ENCODE results near the gene NOL6. TPM values are rescaled to one million over a fixed set of nuclear protein-coding genes. Genes with fewer than 3 reads are reported as not detected.
"Not testable (repeated sequence)": the region's sequence is repeated elsewhere in the genome, so short reads cannot be mapped to it uniquely, and the experiment has no call there.

NOL6 gene
- polyA plus RNA-seq, 1 experiment = 39.4 TPM

DNA sequence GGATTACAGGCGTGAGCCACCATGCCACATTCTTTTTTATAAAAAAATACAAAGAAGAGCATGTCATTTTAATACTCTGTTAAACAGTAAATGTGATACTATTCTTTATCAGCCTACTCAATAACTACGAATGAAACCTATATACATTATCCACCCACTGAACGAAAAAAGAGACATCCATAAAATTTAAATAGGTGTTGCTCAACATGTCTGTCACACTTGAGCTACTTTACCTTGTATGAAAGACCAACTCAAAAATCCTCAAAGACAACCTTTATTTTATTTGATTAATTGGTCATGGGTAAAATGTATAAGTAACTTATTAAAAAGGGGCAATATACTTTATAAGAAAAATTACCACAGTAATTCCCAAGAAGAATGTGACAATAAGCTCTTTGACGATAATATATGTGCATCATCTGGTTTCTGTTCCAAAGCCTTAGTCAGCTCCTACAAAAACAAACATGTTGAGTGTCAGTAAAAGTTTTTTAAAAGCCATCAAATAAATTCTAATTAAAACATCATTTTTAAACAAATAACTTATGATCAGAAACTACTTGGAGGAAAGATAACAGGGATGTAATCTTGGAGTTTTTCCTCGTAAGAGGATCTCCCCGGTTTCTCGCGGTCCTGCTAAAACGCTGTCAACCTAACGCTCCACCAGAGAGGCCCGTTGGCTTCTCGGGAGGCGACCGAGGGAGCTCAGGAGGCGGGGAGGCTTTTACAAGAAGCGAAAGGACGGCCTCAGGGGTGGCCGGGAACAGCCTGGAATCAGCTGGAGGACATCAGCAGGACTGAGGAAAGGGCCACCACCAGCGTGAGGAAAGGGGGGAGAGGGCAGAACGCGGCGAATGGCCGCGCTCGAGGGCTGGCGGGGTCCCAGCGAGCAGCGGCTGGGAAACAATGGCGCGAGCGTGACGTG, 36.8 kb upstream of the NOL6 start:
- POLR2A ChIA-PET = no interaction called here
- H3K4me3 ChIP-seq (ENCODE audit: low read depth, low read length) = peak overlapping the region; percentile 58
- no peaks in the 10 kb centered on the region for H3K36me3 ChIP-seq (ENCODE audit: control insufficient read depth, insufficient read depth, low read length)
- no peak for DNase-seq (ENCODE audit: low read depth)
- TF ChIP-seq, protein P1, sequence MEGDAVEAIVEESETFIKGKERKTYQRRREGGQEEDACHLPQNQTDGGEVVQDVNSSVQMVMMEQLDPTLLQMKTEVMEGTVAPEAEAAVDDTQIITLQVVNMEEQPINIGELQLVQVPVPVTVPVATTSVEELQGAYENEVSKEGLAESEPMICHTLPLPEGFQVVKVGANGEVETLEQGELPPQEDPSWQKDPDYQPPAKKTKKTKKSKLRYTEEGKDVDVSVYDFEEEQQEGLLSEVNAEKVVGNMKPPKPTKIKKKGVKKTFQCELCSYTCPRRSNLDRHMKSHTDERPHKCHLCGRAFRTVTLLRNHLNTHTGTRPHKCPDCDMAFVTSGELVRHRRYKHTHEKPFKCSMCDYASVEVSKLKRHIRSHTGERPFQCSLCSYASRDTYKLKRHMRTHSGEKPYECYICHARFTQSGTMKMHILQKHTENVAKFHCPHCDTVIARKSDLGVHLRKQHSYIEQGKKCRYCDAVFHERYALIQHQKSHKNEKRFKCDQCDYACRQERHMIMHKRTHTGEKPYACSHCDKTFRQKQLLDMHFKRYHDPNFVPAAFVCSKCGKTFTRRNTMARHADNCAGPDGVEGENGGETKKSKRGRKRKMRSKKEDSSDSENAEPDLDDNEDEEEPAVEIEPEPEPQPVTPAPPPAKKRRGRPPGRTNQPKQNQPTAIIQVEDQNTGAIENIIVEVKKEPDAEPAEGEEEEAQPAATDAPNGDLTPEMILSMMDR (IDR thresholded peaks at IDR 0.05; ENCODE audit: insufficient read depth, low read depth, low read length) = no peak
- CTCF ChIA-PET = interaction anchor here (0.6 to 1.0 kb wide), 3 partner anchors 14 to 212 kb away, joined by 3 to 4 read pairs (median 3); partner anchors contain the start of genes ANKRD18B and NOL6
- no peaks in the 10 kb centered on the region for H3K27me3 ChIP-seq (ENCODE audit: control insufficient read depth, insufficient read depth, low read length)

DNA sequence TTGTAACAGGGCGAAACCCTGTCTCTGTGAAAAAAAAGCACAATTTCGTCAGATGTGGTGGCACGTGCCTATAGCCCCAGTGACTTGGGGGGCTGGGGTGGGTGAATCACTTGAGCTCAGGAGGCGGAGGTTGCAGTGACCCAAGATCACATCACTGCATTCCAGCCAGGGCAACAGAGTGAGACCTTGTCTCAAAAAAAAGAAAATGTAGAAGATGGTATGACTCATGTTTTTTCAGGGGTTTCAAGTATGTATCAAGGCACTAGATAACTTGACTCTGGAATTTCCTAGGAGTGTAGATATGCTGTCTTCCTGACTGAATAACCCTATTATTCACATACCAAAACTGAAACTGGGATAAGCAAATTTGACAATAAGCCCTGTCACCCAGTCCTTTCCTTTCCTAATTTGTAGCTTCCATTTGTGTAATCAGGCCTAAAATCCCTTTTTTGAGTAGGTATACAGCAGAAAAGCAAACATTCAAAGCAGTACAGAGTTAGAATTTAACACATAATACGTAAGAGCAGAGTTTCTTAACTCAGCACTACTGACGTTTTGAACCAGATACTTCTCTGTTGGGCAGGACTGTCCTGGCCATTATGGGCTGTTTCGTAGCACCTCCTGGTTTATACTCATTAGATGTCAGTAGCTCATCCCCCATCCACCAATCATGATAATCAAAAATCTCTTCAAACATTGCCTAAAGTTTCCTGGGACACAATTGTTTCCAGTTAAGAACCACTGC, 33.1 kb upstream of the NOL6 start:
- Histone ChIP-seq H3K36me3 (ENCODE audit: control insufficient read depth, insufficient read depth, low read length) (no peaks in the 10 kb centered on the region), H3K4me3 (ENCODE audit: low read depth, low read length) (no peak overlapping the region), H3K27me3 (ENCODE audit: control insufficient read depth, insufficient read depth, low read length) (no peaks in the 10 kb centered on the region)
- POLR2A ChIA-PET = no interaction called here
- TF ChIP-seq, protein P1 (IDR thresholded peaks at IDR 0.05; ENCODE audit: insufficient read depth, low read depth, low read length) = no peak
- CTCF ChIA-PET = no interaction called here
- peak; percentile 89 for DNase-seq (ENCODE audit: low read depth)

DNA sequence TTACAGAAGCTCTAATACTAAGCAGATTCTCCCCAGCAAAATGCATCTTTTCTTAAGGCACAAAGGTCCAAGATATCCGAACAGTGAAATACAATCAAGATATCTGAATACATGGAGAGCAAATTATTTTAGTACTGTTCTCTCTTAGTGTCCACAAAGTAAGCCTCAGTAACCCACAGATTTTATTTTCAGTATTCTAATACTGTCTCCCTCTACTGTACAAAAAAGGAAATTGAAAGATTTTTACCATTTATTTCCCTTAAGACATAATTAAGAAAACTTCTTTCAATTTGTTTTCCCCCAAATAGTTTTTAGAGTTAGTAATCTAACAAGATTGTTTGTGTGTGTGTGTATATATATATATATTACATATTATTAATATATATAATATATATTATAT, 24.7 kb upstream of the NOL6 start:
- TF ChIP-seq, protein P1 (IDR thresholded peaks at IDR 0.05; ENCODE audit: insufficient read depth, low read depth, low read length) = peak; percentile 37; the same call in 1 of the 2 replicates
- CTCF ChIA-PET = interaction anchor here (0.6 kb wide), 1 partner anchor 181 kb away, joined by 3 read pairs; no protein-coding TSS in a partner anchor
- Histone ChIP-seq H3K36me3 (ENCODE audit: control insufficient read depth, insufficient read depth, low read length) (no peaks in the 10 kb centered on the region), H3K4me3 (ENCODE audit: low read depth, low read length) (no peak overlapping the region), H3K27me3 (ENCODE audit: control insufficient read depth, insufficient read depth, low read length) (no peaks in the 10 kb centered on the region)
- no peak for DNase-seq (ENCODE audit: low read depth)
- POLR2A ChIA-PET = no interaction called here

DNA sequence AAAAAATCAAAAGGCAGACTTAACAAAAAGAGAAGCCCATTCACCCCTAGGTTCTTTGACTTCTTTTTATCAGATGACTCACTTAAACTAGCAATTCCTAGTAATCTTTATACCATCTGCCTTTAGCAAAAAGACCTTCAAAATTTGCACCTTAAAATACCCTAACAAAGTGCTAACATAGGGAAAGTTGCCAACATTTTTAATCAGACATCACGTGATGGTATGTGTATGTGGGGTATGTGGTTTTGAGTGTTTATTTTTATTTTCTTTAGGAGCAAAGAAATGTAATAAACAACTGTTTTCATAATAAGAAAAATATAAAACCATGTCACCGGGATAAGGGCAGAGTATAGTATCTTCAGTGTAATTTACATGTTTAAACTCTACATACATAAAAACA, 20.1 kb upstream of the NOL6 start:
- CTCF ChIA-PET; DNase-seq (ENCODE audit: low read depth): not testable (repeated sequence)
- POLR2A ChIA-PET = interaction anchor here (0.6 kb wide), 1 partner anchor 126 kb away, joined by 3 read pairs; no protein-coding TSS in a partner anchor

DNA sequence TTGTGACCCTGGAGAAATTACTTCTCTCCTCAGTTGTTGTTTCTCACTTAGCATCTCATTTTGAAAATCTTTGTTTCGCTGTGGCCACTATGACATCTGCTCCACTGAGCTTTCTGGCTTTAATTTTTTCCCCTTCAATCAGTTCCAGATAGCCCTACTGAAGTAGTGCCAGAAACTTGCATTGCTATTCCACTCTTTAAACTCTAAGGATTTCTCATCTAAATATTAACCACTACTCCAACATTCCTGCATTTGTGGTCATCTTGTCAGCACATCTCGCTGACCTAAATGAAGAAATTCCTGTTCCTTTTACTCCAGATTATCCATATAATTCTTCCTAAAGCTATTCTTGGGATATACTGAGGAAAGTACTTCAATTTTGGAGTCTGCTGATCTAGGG, 15.3 kb upstream of the NOL6 start:
- no peak overlapping the region for H3K4me3 ChIP-seq (ENCODE audit: low read depth, low read length)
- H3K36me3 ChIP-seq (ENCODE audit: control insufficient read depth, insufficient read depth, low read length) = no peaks in the 10 kb centered on the region
- TF ChIP-seq, protein P1 (IDR thresholded peaks at IDR 0.05; ENCODE audit: insufficient read depth, low read depth, low read length) = no peak
- no peaks in the 10 kb centered on the region for H3K27me3 ChIP-seq (ENCODE audit: control insufficient read depth, insufficient read depth, low read length)
- DNase-seq (ENCODE audit: low read depth) = peak; percentile 49
- CTCF ChIA-PET = interaction anchor here (0.7 to 1.7 kb wide), 4 partner anchors 11 to 202 kb away, joined by 3 to 7 read pairs (median 5); no protein-coding TSS in a partner anchor
- POLR2A ChIA-PET = interaction anchor here (0.6 kb wide), 2 partner anchors 18 to 42 kb away, joined by 3 to 4 read pairs; partner anchors contain the start of gene AQP3

More for the DNA sequence above, 20.1 kb upstream of the NOL6 start:
- not testable (repeated sequence) for H3K27me3 ChIP-seq (ENCODE audit: control insufficient read depth, insufficient read depth, low read length); H3K36me3 ChIP-seq (ENCODE audit: control insufficient read depth, insufficient read depth, low read length); H3K4me3 ChIP-seq (ENCODE audit: low read depth, low read length)

DNA sequence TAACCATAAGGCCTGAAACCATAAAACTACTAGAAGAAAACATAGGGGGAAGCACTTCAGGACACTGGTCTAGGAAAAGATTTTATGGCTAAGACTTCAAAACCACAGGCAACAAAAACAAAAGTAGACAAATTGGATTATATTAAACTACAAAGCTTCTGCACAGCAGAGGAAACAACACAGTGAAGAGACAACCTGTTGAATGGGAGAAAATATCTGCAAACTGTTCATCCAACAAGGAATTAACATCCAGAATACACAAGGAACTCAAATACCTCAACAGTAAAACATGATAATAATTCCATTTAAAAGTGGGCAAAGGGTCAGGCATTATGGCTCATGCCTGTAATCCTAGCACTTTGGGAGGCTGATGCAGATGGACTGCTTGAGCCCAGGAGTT, 11.6 kb upstream of the NOL6 start:
- H3K4me3 ChIP-seq (ENCODE audit: low read depth, low read length); H3K27me3 ChIP-seq (ENCODE audit: control insufficient read depth, insufficient read depth, low read length); DNase-seq (ENCODE audit: low read depth); H3K36me3 ChIP-seq (ENCODE audit: control insufficient read depth, insufficient read depth, low read length); CTCF ChIA-PET; POLR2A ChIA-PET: not testable (repeated sequence)

All from BJ (cell line).